ENCODE measurements around the gene ABR.
"Not testable (repeated sequence)": the region's sequence is repeated elsewhere in the genome, so short reads cannot be mapped to it uniquely, and the experiment has no call there.

Gene ABR

DNA sequence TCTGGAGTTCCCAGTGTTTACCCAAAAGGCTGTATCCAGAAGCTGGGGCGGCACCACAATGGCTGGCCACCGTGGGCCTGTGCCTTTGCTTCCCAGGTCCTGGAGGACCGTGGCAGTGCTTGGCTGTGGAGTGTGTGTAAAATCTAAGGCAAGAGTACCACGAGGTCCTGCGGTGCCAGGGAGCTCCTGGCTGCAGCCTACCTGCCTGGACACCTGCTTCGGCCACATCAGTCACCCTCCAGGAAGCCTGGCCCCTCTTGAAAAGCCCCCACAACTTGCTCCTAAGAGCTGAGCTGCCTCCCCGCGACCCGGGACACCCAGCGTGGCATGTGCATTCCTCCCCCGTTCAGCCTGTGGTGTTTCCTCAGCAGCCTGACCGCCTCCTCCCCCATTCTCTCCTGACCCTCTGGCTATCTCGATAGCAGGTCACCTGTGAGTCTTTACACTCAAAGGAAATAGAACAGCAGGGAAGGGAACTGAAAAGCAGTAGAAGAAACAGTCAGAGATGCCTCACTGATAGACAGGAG lies 174.9 kb downstream of the ABR start:
- no peak for FAIRE-seq

DNA sequence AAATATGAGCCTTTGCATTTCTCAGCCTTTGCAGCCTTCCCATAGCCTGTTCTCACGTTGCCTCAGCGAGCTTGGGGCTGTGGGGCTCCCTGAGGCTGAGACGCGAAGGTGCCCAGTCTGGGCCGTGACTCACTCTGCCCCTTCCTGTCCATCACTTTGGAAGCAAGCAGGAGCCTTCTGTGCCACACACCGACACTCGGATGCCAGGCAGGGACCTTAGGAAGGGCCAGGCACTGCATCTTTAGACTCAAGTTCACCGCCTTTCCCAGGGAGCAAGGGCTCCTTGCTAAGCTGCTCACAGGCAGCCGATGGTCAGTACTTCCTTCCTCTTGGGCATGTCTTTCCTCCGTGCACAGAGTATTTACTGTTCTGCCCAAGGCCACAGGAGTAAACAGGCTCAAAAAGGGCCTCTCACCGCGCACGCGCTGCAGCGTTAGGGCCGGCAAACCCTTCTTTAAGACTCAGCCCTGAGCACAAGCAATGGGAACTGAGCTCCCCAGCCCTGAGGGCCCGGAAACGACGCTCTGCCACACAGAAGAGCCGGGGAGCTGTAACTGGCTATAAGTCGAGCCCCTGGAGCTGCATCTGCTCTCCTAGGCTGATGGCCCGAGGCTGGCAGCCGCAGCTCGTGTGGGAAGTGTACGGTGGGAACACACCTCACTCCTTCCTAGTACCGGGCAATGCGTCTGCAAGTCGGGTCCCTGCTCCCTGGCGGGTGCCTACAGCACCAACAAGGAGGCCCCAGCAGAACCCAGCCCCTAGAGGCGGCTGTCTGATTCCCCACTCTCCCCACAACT lies 175.6 kb downstream of the ABR start:
- no peak for FAIRE-seq

DNA sequence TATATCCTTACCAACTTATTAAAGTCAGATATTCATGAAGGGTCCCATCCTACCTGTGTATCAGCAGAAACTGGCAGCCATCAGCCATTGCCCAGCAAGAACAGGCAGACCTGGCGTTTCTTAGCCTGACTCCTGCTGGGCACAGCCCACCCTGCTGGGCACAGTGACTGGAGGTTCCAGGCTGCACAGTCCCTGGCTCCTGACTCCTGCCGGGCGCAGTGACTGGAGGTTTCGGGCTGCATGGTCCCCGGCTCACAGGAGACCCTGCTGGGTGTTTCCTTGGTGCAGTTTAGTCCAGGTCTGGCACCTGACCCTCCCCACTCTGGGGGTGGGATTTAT lies 176.2 kb downstream of the ABR start:
- no peak for FAIRE-seq

DNA sequence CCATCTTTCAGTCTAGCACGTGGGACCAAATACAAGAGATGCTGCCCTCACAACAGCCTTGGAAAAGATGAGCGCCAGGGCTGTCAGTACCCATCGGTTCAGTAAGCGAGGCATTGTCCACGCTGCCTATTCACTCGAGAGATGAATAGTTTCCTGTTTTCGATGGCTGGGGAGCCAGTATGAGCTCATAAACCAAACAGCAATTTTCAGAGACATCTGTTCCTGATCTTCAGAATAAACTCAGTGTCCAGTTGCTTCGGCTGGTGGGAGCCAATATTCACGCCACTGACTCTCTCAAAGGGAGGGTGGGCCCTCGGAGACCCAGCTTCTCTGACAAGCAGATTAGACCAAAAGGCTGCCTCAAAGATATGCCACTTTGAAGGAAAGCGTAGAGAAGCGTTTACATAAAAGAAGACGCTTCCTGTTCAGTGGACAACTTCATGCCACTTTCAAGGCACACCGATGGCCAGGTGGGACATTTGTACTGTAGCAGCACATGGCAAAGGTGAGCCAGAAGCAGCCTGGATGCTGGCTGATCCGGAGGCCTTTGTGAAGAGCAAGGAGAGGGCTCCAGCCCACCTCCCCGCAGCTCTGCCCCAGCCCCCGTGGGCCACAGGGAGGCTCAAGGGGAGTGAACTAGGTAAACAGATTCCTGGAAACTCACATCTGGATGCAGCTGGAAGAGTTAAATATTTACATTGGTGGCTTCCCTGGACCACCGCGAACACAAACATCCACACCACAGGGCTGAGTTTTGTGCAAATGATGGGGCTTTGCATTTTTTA lies 176.8 kb downstream of the ABR start:
- no peak for FAIRE-seq

DNA sequence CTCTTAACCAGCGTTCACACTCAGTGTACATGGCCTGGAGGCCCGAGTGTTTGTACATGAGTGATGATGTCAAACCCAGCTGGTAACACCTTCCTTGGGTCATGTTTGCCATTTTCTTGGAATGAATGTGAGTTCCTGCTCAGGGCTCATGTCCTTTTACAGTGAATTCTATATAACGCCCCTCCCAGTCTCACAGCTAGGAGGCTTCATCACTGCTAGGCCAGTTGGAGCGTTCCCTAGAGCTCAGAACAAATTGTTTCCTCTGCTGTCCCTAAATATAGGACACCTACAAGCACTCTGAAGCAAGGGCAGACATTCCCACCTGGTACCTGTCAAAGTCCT lies 177.4 kb downstream of the ABR start:
- no peak for FAIRE-seq

DNA sequence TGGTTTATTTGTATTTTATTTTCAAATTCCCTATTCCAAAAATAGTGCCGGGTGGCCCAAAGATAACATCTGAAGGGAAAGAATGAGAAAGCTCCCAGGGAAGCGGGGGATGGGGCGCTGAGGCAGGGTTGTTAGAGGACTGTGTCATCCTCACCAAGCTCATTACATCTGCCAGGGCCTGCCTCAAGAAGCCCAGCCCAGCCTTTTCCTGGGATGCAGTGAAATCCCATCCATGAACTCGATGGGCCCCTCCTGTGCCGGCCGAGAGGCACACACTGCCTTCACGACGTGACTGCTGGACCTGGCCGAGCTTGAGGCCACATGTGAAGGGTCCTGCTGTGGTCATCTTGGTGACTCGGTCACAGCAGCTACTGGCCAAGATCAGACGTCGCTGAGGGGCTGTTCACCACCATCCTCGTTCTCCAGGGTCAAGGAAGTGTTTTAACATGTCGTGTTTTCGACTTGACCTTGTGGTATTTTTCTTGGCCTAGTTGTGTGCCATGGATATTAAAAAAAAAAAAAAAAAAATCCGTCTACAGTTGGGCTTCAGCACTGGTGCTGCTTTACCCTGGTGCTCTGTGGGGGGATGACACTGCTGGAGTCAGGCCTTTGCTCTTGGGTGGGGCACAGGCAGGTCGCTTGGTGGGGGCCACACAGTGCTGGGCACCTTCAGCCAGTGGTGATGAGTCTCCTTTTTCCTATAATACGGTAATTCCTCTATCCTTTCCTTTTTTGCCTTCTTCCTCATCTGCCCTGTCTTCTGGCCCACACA lies 178.0 kb downstream of the ABR start:
- no peak for FAIRE-seq

DNA sequence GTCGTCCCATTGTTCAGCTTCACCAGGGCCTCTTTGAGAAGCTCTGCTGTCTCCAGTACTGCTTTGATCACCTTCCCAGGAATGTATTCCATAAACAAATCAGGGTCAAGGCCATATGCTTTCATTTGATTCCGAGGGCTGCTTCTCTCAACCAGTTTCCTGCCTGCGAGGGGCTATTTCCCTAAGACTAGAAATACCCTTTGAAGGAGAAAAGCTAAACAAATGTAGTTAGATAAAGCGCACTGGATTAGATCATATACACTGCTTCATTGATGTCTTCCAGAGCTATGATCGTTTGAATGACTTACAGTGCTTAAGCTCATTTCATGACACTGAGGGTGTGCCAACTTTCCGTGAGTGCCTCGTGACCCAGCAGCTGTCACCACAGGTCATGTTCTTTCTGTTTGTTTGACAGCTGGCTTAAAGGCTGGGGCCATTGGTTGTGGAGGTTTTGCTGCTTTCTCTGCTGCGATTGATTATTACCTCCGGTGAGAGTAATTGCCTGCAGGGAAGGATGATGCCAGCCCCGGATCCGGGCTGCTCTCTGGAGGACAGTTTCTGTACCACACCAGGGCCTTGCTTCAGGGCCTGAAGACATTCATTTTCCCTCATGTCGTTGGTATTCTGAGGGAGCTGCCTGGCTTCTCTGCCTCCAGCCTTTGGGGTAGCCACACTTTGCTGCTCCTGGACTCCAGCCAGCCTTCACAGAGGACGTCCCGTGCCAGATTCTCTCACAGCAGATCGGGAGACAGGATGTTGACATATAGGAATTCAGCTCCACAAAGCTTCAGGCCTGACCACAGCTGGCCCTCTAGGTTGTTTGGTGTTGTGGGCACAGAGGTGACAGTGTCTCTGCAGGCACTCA lies 179.0 kb downstream of the ABR start:
- no peak for FAIRE-seq

DNA sequence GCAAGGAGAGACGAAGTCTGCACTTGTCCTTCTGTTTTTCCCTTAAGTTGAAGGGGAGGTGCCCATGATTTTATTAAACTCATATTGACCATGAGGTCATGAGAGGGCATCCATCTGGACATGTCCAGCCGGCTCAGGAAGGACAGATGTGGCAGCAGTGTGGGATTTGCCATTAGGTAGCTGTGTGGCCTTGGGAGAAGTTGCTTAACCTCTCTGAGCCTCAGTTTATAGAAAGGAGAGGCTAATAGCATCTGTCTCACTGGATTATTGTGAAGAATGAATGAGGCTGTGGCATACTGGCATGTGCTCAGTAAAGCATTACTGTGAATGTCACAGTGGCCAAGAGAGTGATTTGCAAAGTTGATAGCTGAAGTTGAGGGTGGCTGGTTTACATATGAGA lies 181.7 kb downstream of the ABR start:
- no peak for FAIRE-seq

DNA sequence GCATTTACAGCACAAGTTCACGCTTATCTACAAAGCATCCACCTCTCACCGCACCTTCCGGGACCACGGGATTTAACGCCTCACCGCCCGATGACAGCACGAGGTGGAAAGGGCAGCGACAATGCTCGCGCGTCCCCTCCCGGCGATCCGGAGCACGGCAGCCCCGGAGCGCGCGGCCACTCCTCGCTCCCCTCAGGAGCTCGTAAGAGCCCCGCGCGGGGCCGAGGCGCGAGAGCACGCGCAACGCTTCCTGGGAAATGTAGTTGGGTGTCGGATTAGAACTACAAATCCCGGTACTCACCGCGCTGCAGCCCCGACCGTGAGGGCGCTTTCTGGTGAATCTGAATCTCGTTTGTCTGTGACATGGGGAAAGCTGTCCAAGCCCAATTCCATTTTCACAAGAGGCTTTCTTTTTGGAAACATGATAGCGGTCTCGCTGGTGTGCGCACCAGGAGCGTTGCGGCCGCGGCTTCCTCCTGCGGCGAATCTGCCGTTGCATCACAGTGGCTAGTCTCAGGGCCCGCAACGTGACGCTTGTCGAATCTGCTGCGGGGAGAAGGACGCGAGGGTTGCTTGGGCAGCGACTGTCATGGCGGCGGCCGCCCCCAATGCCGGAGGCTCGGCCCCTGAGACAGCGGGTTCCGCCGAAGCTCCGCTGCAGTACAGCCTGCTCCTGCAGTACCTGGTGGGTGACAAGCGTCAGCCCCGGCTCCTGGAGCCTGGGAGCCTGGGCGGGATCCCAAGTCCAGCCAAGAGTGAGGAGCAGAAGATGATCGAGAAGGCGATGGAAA lies 183.0 kb downstream of the ABR start, which contains the start of gene TIMM22:
Gene TIMM22, plus strand, starts transcription at position 576 of the 791 bp plus-strand sequence. Its CDS starts 14 bp downstream, at position 590.
- peak; percentile 83 for FAIRE-seq

DNA sequence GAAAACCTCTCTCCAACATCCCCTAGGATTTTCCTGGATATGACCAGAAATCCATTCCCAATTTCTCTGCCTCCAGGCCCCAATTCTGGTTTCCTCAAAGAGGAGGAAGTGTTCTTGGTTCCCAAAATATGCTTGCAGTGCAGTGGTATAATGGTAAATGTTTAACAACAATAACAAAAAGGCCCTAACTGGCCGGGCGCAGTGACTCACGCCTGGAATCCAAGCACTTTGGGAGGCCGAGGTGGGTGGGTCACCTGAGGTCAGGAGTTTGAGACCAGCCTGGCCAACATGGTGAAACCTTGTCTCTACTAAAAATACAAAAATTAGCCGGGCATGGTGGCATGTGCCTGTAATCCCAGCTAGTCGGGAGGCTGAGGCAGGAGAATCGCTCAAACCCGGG lies 184.5 kb downstream of the ABR start:
- FAIRE-seq, result not testable (repeated sequence)

DNA sequence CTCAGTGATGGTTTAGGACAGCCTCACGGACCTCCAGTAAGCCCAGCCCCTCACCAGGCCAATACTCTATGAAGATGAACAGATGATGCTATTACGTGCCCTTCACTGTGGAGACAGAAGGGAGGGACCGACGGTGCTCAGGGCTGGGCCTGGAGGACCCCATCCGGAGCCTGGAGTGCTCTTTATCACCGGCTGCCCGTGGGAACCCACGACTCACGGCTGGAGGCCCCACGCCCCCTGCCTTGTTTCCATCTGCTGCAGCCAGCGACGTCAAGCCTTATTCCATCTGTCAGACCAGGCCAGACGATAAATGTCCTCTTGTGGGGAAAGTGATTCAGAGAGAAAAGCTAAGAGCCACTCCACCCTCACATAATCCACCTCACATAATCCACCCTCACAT lies 186.8 kb downstream of the ABR start:
- no peak for FAIRE-seq

DNA sequence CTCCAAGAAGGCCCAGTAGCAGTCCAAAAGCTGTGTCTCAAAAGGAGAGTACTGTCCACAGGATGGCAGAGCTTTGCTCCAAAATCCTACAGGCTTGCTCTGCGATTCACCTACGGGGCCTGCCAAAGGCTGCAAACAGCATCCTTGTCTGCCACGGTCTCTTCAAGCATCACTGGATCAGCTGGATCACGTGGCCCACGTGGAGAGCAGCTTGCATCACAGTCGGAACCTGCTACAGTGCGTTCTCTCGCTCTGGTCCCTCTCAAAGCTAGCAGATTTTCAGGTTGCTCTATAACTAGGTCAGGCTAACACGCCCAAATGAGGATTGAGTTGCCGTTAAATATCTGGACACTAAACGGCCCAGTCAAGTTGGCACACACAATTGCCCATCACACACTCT lies 191.2 kb downstream of the ABR start:
- no peak for FAIRE-seq

DNA sequence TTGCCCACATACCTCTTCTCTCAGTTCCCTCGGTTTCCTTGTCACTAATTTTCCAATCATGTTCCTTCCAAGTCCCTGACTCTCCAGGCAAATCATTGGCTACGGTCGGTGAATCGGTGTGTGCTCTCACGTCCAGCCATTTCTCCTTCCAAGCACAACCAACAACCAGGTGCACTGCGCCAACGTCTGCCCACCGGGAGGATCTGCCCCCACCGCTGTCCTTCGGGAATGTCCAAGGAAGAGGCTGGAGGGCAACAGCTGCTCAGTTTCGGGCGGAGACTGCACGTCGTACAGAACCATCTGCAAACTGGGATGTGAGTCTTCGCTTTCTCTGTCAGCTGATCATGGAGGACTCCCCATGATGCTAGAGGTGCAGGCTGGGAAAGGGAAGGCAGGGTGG lies 191.8 kb downstream of the ABR start:
- no peak for FAIRE-seq

DNA sequence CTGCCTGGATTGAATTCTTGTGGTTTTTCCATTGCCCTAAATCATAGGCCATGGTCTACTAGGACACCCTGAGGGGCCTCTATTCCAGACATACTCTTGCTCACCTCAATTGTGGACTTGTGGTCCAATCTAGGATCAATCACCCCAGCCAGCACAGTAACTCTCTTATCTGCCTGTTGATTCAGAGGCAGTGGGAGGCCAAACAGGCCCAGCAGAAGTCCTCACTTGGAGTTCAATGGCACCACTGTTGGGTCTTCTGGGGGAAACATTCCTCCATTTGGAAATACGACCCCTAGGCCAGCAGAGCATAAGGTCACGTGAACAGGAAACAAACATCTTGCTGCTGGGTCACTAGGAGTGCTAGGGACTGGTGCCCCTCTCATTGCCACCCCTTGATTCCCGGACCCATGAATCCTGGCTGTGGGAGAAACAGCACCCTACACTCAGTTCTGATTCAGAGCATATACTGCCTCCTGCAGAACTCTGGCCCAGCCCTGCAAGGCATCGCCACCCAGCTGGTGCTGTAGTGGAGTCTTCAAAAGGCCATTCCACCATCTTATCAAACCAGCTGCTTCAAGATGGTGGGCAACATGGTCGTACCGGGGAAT lies 193.4 kb downstream of the ABR start:
- no peak for FAIRE-seq

DNA sequence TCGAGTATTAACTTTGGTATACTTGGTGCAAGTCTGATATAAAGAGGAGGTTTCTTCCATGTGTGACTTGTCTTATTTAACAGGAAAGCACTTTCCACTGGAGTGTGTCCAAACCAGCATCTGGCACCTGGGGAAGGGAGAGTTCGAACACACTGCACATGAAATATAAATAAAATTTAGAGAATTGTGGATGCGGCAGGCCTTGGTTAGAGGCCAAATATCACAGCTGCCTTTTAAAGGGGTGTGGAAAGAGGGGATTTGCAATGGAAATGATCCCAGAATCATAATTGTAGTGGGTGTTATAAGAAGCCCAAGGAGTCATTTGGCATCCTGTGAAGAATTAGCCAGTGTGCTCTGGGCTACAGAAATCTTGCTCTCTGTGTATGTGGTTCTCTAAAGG lies 195.9 kb downstream of the ABR start:
- FAIRE-seq, result no peak

DNA sequence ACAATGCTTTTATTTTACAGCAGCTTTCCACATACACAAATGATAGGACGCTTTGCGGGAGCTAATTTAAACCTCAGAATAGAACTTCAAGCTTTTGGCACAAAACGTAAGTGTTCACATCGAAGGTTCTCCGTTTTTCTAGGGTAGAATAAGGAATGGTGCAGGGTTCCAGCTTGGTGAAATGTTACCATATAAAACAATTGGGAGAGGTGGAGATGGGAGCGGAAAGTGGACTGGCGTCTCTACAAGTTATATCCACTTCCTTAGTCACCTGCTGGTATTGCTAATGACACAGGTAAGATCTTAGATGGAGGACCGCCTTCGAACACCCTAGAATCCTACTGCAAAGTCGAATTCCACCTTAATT lies 198.5 kb downstream of the ABR start:
- FAIRE-seq, result no peak

DNA sequence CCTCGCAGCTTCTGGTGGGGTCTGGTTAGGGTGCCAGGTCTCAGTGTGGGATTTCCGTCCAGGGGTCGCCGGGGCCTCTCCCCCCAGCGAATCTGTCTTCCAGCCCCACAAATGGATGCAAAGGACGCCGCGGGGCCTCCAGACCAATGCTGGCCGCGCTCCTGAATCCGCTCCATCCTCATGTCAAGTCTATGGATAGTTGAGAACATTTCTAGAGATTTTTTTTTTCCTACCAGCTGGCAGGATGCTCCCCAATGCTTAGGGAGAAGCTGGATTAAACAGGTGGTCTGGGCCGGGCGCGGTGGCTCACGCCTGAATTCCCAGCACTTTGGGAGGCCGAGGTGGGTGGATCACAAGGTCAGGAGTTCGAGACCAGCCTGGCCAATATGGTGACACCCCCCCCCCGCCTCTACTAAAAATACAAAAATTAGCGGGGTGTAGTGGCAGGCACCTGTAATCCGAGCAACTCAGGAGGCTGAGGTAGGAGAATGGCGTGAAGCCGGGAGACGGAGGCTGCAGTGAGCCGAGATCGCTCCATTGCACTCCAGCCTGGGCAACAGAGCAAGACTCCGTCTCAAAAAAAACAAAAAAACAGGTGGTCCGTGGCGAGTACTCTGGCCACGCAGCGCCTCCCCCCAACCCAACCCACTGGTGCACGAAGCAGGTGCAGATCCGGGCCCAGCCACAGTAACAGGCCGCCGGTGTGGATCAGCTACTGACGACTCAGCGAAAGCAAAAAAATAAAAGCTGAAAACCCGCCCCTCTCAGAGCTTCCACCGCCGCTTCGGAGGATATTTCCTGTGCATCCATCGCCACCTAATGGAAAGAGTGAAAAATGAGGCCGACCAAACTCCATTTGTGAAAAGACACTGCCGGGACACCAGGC lies 199.1 kb downstream of the ABR start:
- no peak for FAIRE-seq

DNA sequence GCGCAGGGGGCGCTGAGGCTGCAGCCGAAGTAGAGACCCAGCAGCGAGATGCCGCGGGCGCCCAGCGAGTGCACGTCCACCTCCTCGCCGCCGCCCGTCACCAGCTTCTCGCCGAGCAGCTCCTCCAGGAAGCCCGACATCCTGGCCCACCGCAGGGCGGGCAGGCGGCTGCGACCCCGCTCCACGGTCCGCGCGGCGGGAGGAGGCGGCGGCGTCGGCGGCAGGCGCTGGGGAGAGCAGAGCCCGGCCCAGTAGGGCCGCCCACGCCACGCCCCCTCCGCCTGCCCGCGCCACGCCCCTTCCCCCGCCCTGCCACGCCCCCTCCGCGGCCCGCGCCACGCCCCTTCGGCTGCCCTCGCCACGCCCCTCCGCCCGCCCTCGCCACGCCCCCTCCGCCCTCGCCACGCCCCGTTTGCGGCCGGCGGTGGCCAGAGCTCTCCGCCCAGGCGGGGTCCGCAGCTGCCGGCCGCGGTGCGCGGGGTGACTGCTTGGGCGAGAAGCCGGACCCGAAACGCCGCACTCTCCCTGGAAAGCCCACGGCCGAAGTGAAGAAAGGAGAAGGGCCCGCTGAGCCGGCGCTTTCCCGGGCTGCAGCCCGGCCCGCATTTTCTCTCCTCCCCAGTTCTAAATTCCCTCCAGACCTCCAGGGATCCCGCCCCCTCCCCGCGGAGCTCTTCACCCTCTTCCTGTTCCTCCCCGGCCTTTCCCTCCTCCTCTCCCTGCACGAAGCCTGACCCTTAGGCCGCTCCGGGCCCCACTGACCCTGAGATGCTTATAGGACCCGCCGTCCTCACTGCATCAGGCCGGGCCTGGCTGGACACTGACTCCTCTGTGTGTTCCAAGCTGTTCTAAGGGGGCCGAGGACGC lies 200.0 kb downstream of the ABR start, which contains the start of gene NXN:
Gene NXN, minus strand, starts transcription at position 238 of the 867 bp plus-strand sequence.
- no peak for FAIRE-seq

DNA sequence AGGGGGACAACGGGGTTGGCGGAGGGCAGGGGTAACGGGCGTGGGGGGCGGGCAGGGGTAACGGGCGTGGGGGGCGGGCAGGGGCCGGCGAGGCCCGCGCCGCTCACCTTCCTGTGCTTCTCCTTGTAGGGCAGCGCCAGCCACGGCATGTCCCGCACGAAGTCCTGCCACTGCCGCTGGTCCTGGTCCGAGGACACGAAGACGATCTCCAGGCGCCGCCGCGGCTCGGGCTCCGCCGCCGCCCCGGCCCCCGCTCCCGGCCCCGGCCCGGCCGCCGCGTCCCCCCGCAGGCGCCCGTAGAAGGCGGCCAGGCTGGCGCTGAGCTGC lies 200.6 kb downstream of the ABR start:
- no peak for FAIRE-seq

Data from colon (tissue), 2 donors.